OCI-LY3 (cell line): ENCODE data around the gene LIPG.

Experiments
- H2AFZ ChIP-seq: fragments of 200-600, 300-600 bp; shearing (Covaris generic); 2 replicates; pipeline ENCODE4 v1.6.0; 2014; ENCODE audit warnings: antibody characterized with exemption, low read depth, low read length
- H3K27ac ChIP-seq: fragments of 200-600, 300-600 bp; sonication (generic); 2 replicates; pipeline ENCODE4 v1.5.1; 2014; ENCODE audit warnings: mild to moderate bottlenecking, low read length, moderate library complexity, mixed read lengths
- H3K27me3 ChIP-seq: fragments of 200-600, 300-600 bp; sonication (generic); 2 replicates; pipeline ENCODE4 v1.6.1; 2014; ENCODE audit warnings: low read depth, low read length, mixed read lengths
- H3K36me3 ChIP-seq: fragments of 200-600, 300-600 bp; sonication (generic); replicated peaks from 2 replicates; pipeline ENCODE3; 2014; ENCODE audit warnings: low read depth, low read length, mixed read lengths
- H3K4me1 ChIP-seq: fragments of 300-600, 200-600 bp; sonication (generic); 2 replicates; pipeline ENCODE4 v1.6.1; 2014; ENCODE audit warnings: low read length, mixed read lengths
- H3K4me2 ChIP-seq: fragments of 200-600, 300-600 bp; sonication (generic); 2 replicates; pipeline ENCODE4 v1.6.1; 2014; ENCODE audit warnings: low read length, mixed read lengths
- H3K4me3 ChIP-seq: fragments of 300-600, 200-600 bp; sonication (generic); 2 replicates; pipeline ENCODE4 v1.5.1; 2014; ENCODE audit warnings: antibody characterized with exemption, mild to moderate bottlenecking, low read length, moderate library complexity
- H3K79me2 ChIP-seq: fragments of 300-600, 200-600 bp; shearing (Covaris generic); 2 replicates; pipeline ENCODE4 v1.6.1; 2014; ENCODE audit warnings: mild to moderate bottlenecking, low read length, mixed read lengths
- H3K9ac ChIP-seq: fragments of 300-600, 200-600 bp; shearing (Covaris generic); 2 replicates; pipeline ENCODE4 v1.6.0; 2014; ENCODE audit warnings: mild to moderate bottlenecking, low read length, moderate library complexity
- H3K9me3 ChIP-seq: fragments of 200-600, 300-600 bp; shearing (Covaris generic); 2 replicates; pipeline ENCODE4 v1.6.1; 2014; ENCODE audit warnings: low read length, mixed read lengths; ENCODE audit not compliant: insufficient read depth
- H4K20me1 ChIP-seq: fragments of 200-600, 300-600 bp; sonication (generic); 2 replicates; pipeline ENCODE4 v1.6.1; 2016; ENCODE audit warnings: low read length, mixed read lengths; ENCODE audit not compliant: insufficient read depth
- CTCF ChIP-seq: fragments of 200-600, 300-600 bp; sonication (generic); IDR thresholded peaks from 2 replicates; pipeline ENCODE4 v1.5.1; 2014; ENCODE audit warnings: antibody characterized with exemption, low read length, low read depth
- EZH2phosphoT487 ChIP-seq: fragments of 200-600 bp; shearing (Covaris generic); IDR thresholded peaks from 2 replicates; pipeline ENCODE4 v1.6.1; 2018; ENCODE audit warnings: antibody characterized with exemption, mixed run types, low read depth

LIPG gene

GRCh38 chr18:49638891-49639557 lies 77.2 kb downstream of the LIPG start:
- peaks cover 18% of the 10 kb centered on the region for H3K4me1 ChIP-seq
- peaks cover 11% of the 10 kb centered on the region; the same call in 1 of the 2 replicates for H3K27me3 ChIP-seq
- TF ChIP-seq EZH2phosphoT487 = no peak
- no peak for TF ChIP-seq CTCF
- H3K27ac ChIP-seq = no peak overlapping the region
- no peaks in the 10 kb centered on the region for H3K79me2 ChIP-seq
- no peak overlapping the region for H3K9ac ChIP-seq
- H3K4me2 ChIP-seq = no peak overlapping the region
- no peak overlapping the region for H3K4me3 ChIP-seq
- no peak overlapping the region for H2AFZ ChIP-seq
- no peaks in the 10 kb centered on the region for H3K9me3 ChIP-seq
- no peaks in the 10 kb centered on the region for H3K36me3 ChIP-seq
- H4K20me1 ChIP-seq = no peaks in the 10 kb centered on the region

- peak overlapping the region; percentile 63 for H2AFZ ChIP-seq
- peaks cover 18% of the 10 kb centered on the region for H3K4me1 ChIP-seq
- no peaks in the 10 kb centered on the region for H3K9me3 ChIP-seq
- H3K27ac ChIP-seq = no peak overlapping the region
- no peak overlapping the region for H3K4me3 ChIP-seq
- H3K9ac ChIP-seq = no peak overlapping the region
- no peaks in the 10 kb centered on the region for H3K79me2 ChIP-seq
- no peaks in the 10 kb centered on the region for H3K36me3 ChIP-seq
- no peaks in the 10 kb centered on the region for H4K20me1 ChIP-seq
- no peak for TF ChIP-seq CTCF
- no peak for TF ChIP-seq EZH2phosphoT487
- H3K4me2 ChIP-seq = peak overlapping the region; percentile 36
- H3K27me3 ChIP-seq = peaks cover 3% of the 10 kb centered on the region; the same call in 1 of the 2 replicates
Measured at GRCh38 chr18:49639643-49640391, 78.0 kb downstream of the LIPG start.

- Histone ChIP-seq H3K9me3 (no peaks in the 10 kb centered on the region), H2AFZ (peak overlapping the region; percentile 63), H3K36me3 (no peaks in the 10 kb centered on the region), H3K4me2 (peak overlapping the region; percentile 36), H3K4me1 (peaks cover 18% of the 10 kb centered on the region), H3K9ac (no peak overlapping the region), H3K27ac (no peak overlapping the region), H3K4me3 (no peak overlapping the region), H3K27me3 (no peaks in the 10 kb centered on the region; the same call in 1 of the 2 replicates), H4K20me1 (no peaks in the 10 kb centered on the region), H3K79me2 (no peaks in the 10 kb centered on the region)
- TF ChIP-seq CTCF (no peak), EZH2phosphoT487 (no peak)
Measured at GRCh38 chr18:49640741-49641140, 78.9 kb downstream of the LIPG start.

- no peaks in the 10 kb centered on the region; the same call in 1 of the 2 replicates for H3K27me3 ChIP-seq
- no peak for TF ChIP-seq EZH2phosphoT487
- no peak for TF ChIP-seq CTCF
- no peak overlapping the region for H3K9ac ChIP-seq
- H3K4me2 ChIP-seq = no peak overlapping the region
- H3K4me1 ChIP-seq = peaks cover 11% of the 10 kb centered on the region
- no peaks in the 10 kb centered on the region for H3K79me2 ChIP-seq
- no peak overlapping the region for H3K27ac ChIP-seq
- H3K36me3 ChIP-seq = no peaks in the 10 kb centered on the region
- no peaks in the 10 kb centered on the region for H4K20me1 ChIP-seq
- no peaks in the 10 kb centered on the region for H3K9me3 ChIP-seq
- no peak overlapping the region for H3K4me3 ChIP-seq
- no peak overlapping the region for H2AFZ ChIP-seq
Measured at GRCh38 chr18:49645196-49645595, 83.3 kb downstream of the LIPG start.
